ACC112 (cell line): ENCODE results near the gene PDE3B.

Experiments used
- H2AFZ ChIP-seq: fragments of 200-600 bp; sonication (generic); one replicate; pipeline ENCODE4 v1.6.0; 2017; ENCODE audit warnings: antibody characterized with exemption, low read length; ENCODE audit not compliant: unreplicated experiment
- H3K27ac ChIP-seq: fragments of 200-600 bp; sonication (generic); 2 replicates; pipeline ENCODE4 v1.5.1; 2014; ENCODE audit warnings: low read depth, mild to moderate bottlenecking, antibody characterized with exemption, low read length, moderate library complexity
- H3K27me3 ChIP-seq: fragments of 200-600 bp; sonication (generic); 2 replicates; pipeline ENCODE4 v1.6.1; 2014; ENCODE audit warnings: mild to moderate bottlenecking, antibody characterized with exemption, low read length, moderate library complexity, mixed read lengths; ENCODE audit not compliant: insufficient read depth
- H3K36me3 ChIP-seq: fragments of 200-600 bp; sonication (generic); 2 replicates; pipeline ENCODE4 v1.6.1; 2016; ENCODE audit warnings: mild to moderate bottlenecking, antibody characterized with exemption, low read length, moderate library complexity, mixed read lengths; ENCODE audit not compliant: insufficient read depth
- H3K4me1 ChIP-seq: fragments of 200-600 bp; sonication (generic); one replicate; pipeline ENCODE4 v1.6.1; 2016; ENCODE audit warnings: low read length, mixed read lengths; ENCODE audit not compliant: insufficient read depth, unreplicated experiment, control insufficient read depth
- H3K4me3 ChIP-seq: fragments of 200-600 bp; sonication (generic); 2 replicates; pipeline ENCODE4 v1.5.1; 2014; ENCODE audit warnings: mild to moderate bottlenecking, low read depth, low read length
- H3K79me2 ChIP-seq: fragments of 200-600 bp; sonication (generic); one replicate; pipeline ENCODE4 v1.6.0; 2016; ENCODE audit warnings: low read length; ENCODE audit not compliant: control insufficient read depth, unreplicated experiment, insufficient read depth

PDE3B gene

GRCh38 chr11:14809466-14809865, 165.9 kb downstream of the PDE3B start:
- no peaks in the 10 kb centered on the region for H3K36me3 ChIP-seq
- H3K4me3 ChIP-seq, result no peak overlapping the region
- no peaks in the 10 kb centered on the region for H3K79me2 ChIP-seq
- H3K27ac ChIP-seq, result no peak overlapping the region
- H2AFZ ChIP-seq, result no peak overlapping the region
- no peaks in the 10 kb centered on the region for H3K27me3 ChIP-seq
- H3K4me1 ChIP-seq, result peaks cover 5% of the 10 kb centered on the region

- peaks cover 5% of the 10 kb centered on the region for H3K4me1 ChIP-seq
- no peak overlapping the region for H2AFZ ChIP-seq
- H3K79me2 ChIP-seq, result no peaks in the 10 kb centered on the region
- no peaks in the 10 kb centered on the region for H3K36me3 ChIP-seq
- no peak overlapping the region for H3K27ac ChIP-seq
- no peaks in the 10 kb centered on the region for H3K27me3 ChIP-seq
- no peak overlapping the region for H3K4me3 ChIP-seq
Observed at GRCh38 chr11:14812757-14813156, 169.2 kb downstream of the PDE3B start.

GRCh38 chr11:14813516-14813915, 169.9 kb downstream of the PDE3B start:
- no peaks in the 10 kb centered on the region for H3K4me1 ChIP-seq
- no peaks in the 10 kb centered on the region for H3K27me3 ChIP-seq
- H3K27ac ChIP-seq, result no peak overlapping the region
- no peaks in the 10 kb centered on the region for H3K79me2 ChIP-seq
- H3K4me3 ChIP-seq, result no peak overlapping the region
- no peaks in the 10 kb centered on the region for H3K36me3 ChIP-seq
- no peak overlapping the region for H2AFZ ChIP-seq

- Histone ChIP-seq H3K79me2 (no peaks in the 10 kb centered on the region), H3K4me3 (no peak overlapping the region), H2AFZ (no peak overlapping the region), H3K27ac (no peak overlapping the region), H3K4me1 (no peaks in the 10 kb centered on the region), H3K36me3 (no peaks in the 10 kb centered on the region), H3K27me3 (no peaks in the 10 kb centered on the region)
Observed at GRCh38 chr11:14818779-14819178, 175.2 kb downstream of the PDE3B start.

- Histone ChIP-seq H3K4me3 (no peak overlapping the region), H2AFZ (no peak overlapping the region), H3K27me3 (no peaks in the 10 kb centered on the region), H3K36me3 (no peaks in the 10 kb centered on the region), H3K79me2 (no peaks in the 10 kb centered on the region), H3K27ac (no peak overlapping the region), H3K4me1 (no peaks in the 10 kb centered on the region)
Observed at GRCh38 chr11:14819596-14819995, 176.0 kb downstream of the PDE3B start.

- peaks cover 6% of the 10 kb centered on the region; the same call in 1 of the 2 replicates for H3K27me3 ChIP-seq
- H3K79me2 ChIP-seq, result no peaks in the 10 kb centered on the region
- no peaks in the 10 kb centered on the region for H3K36me3 ChIP-seq
- H3K4me3 ChIP-seq, result no peak overlapping the region
- no peak overlapping the region for H3K27ac ChIP-seq
- no peak overlapping the region for H2AFZ ChIP-seq
- no peaks in the 10 kb centered on the region for H3K4me1 ChIP-seq
Observed at GRCh38 chr11:14821031-14821430, 177.4 kb downstream of the PDE3B start.

- Histone ChIP-seq H3K27ac (no peak overlapping the region), H3K27me3 (peaks cover 12% of the 10 kb centered on the region; the same call in 1 of the 2 replicates), H3K4me3 (no peak overlapping the region), H3K79me2 (no peaks in the 10 kb centered on the region), H3K4me1 (no peaks in the 10 kb centered on the region), H3K36me3 (no peaks in the 10 kb centered on the region), H2AFZ (no peak overlapping the region)
Observed at GRCh38 chr11:14826600-14826999, 183.0 kb downstream of the PDE3B start.

GRCh38 chr11:14835496-14836492, 192.2 kb downstream of the PDE3B start:
- Histone ChIP-seq H2AFZ (no peak overlapping the region), H3K4me3 (no peak overlapping the region), H3K27me3 (peaks cover 8% of the 10 kb centered on the region; the same call in 1 of the 2 replicates), H3K27ac (no peak overlapping the region), H3K79me2 (no peaks in the 10 kb centered on the region), H3K36me3 (no peaks in the 10 kb centered on the region), H3K4me1 (no peaks in the 10 kb centered on the region)

GRCh38 chr11:14842002-14842401, 198.4 kb downstream of the PDE3B start:
- no peak overlapping the region for H3K4me3 ChIP-seq
- H3K27ac ChIP-seq, result no peak overlapping the region
- H3K79me2 ChIP-seq, result no peaks in the 10 kb centered on the region
- H3K27me3 ChIP-seq, result peaks cover 18% of the 10 kb centered on the region
- H3K4me1 ChIP-seq, result no peaks in the 10 kb centered on the region
- H2AFZ ChIP-seq, result no peak overlapping the region
- no peaks in the 10 kb centered on the region for H3K36me3 ChIP-seq

- Histone ChIP-seq H3K27ac (no peak overlapping the region), H3K79me2 (no peaks in the 10 kb centered on the region), H3K27me3 (peaks cover 24% of the 10 kb centered on the region), H2AFZ (no peak overlapping the region), H3K36me3 (no peaks in the 10 kb centered on the region), H3K4me1 (no peaks in the 10 kb centered on the region), H3K4me3 (no peak overlapping the region)
Observed at GRCh38 chr11:14852571-14853177, 209.1 kb downstream of the PDE3B start.

- Histone ChIP-seq H3K27ac (no peak overlapping the region), H3K79me2 (no peaks in the 10 kb centered on the region), H3K4me3 (no peak overlapping the region), H2AFZ (no peak overlapping the region), H3K4me1 (no peaks in the 10 kb centered on the region), H3K36me3 (no peaks in the 10 kb centered on the region), H3K27me3 (peaks cover 34% of the 10 kb centered on the region)
Observed at GRCh38 chr11:14854057-14854456, 210.5 kb downstream of the PDE3B start.
